ENCODE data around the gene FSTL5. TPM values are rescaled to one million over a fixed set of nuclear protein-coding genes. Genes with fewer than 3 reads are reported as not detected.

FSTL5 gene
- total and polyA plus RNA-seq, 2 of the 8 experiments (the other 6 are each of a cell fraction or from before 2014, with no cell fraction given): 0.09 to 0.32 TPM

DNA sequence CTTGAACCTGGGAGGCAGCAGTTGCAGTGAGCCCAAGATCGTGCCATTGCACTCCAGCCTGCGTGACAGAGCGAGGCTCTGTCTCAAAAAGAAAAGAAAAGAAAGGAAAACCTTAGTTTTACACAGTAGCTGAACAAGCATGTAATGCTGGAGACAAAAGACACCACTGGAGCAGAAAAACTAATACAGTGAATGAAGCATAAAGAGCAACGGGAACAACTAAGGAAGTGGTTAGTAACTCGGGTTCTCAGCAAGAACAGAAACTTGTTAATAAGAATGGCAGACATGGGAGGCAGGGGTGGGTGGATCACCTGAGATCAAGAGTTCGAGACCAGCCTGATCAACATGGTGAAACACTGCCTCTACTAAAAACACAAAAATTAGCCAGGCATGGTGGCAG lies 263.7 kb downstream of the FSTL5 start:
- Histone ChIP-seq H3K9ac (replicated peaks in 1 of 4; ENCODE audit: extremely low read depth in 1 of 4, low read depth in 3 of 4, low read length in 3 of 4) (no peak overlapping the region), H3K4ac (replicated peaks; ENCODE audit: insufficient read length, low read depth, low read length) (no peak overlapping the region), H2BK120ac (replicated peaks; ENCODE audit: low read depth, low read length) (no peak overlapping the region), H3K4me3 (ENCODE audit: extremely low read depth in 1 of 4, insufficient read depth in 2 of 4, low read depth in 3 of 4, low read length in 4 of 4) (no peak overlapping the region), H2BK12ac (ENCODE audit: low read depth, low read length) (no peak overlapping the region), H3K27me3 (replicated peaks in 1 of 4; ENCODE audit: control insufficient read depth in 3 of 4, extremely low read depth in 1 of 4, insufficient read depth in 3 of 4, low read length in 3 of 4) (no peaks in the 10 kb centered on the region), H3K4me1 (replicated peaks in 1 of 4; ENCODE audit: control insufficient read depth in 3 of 4, insufficient read depth in 4 of 4, low read length in 3 of 4) (no peaks in the 10 kb centered on the region), H2AFZ (ENCODE audit: low read length) (no peak overlapping the region), H3K23ac (ENCODE audit: insufficient read length) (no peak overlapping the region), H2AK5ac (ENCODE audit: low read depth, low read length) (no peak overlapping the region), H3K18ac (ENCODE audit: extremely low read depth, low read length) (no peak overlapping the region), H3K9me3 (ENCODE audit: insufficient read depth in 2 of 2, low read depth in 1 of 2, low read length in 1 of 2) (no peaks in the 10 kb centered on the region), H4K20me1 (replicated peaks in 1 of 2; ENCODE audit: control insufficient read depth in 1 of 2, insufficient read depth in 2 of 2, low read length in 2 of 2) (no peaks in the 10 kb centered on the region), H3K79me2 (ENCODE audit: control insufficient read depth in 1 of 2, insufficient read depth in 2 of 2, low read length in 2 of 2) (no peaks in the 10 kb centered on the region), H3K56ac (replicated peaks; ENCODE audit: insufficient read length, low read depth, low read length) (no peak overlapping the region), H3K36me3 (ENCODE audit: control insufficient read depth in 2 of 4, insufficient read depth in 4 of 4, low read length in 3 of 4) (no peaks in the 10 kb centered on the region), H4K5ac (ENCODE audit: insufficient read length, low read depth, low read length) (no peak overlapping the region), H3K4me2 (ENCODE audit: insufficient read depth in 1 of 2, low read depth in 2 of 2, low read length in 2 of 2) (no peak overlapping the region), H3K79me1 (ENCODE audit: low read depth, low read length) (no peaks in the 10 kb centered on the region), H3K27ac (ENCODE audit: low read depth, low read length) (no peak overlapping the region), H3K23me2 (ENCODE audit: low read depth, low read length) (no peaks in the 10 kb centered on the region), H4K8ac (ENCODE audit: extremely low read depth, insufficient read depth, low read length) (no peak overlapping the region), H3K14ac (ENCODE audit: insufficient read length) (no peak overlapping the region), H2BK20ac (ENCODE audit: low read length) (no peak overlapping the region), H4K91ac (replicated peaks; ENCODE audit: insufficient read length, low read length) (no peak overlapping the region), H2BK15ac (ENCODE audit: low read length) (no peak overlapping the region), H2BK5ac (ENCODE audit: low read depth, low read length) (no peak overlapping the region)
- CTCF ChIA-PET (ENCODE audit: partially characterized antibody): no interaction called here
- no peak for FAIRE-seq
- TF ChIP-seq SRF (IDR thresholded peaks at IDR 0.05; ENCODE audit: low read depth, low read length) (no peak), ASH2L (IDR thresholded peaks at IDR 0.05; ENCODE audit: low read length) (no peak), BACH1 (IDR thresholded peaks at IDR 0.05; ENCODE audit: low read length) (no peak), BCL11A (IDR thresholded peaks at IDR 0.05; ENCODE audit: low read depth in 2 of 2, low read length in 2 of 2) (no peak), POLR2AphosphoS5 (IDR thresholded peaks at IDR 0.05; ENCODE audit: low read depth, low read length) (no peak), SP1 (IDR thresholded peaks at IDR 0.05; ENCODE audit: low read depth, low read length) (no peak), FOSL1 (IDR thresholded peaks at IDR 0.05; ENCODE audit: insufficient read depth, low read depth, low read length) (no peak), ZNF274 (IDR thresholded peaks at IDR 0.05; ENCODE audit: borderline replicate concordance, extremely low read depth, low read length) (no peak), SIX5 (IDR thresholded peaks at IDR 0.05; ENCODE audit: low read depth, low read length) (no peak), EZH2 (IDR thresholded peaks at IDR 0.05; ENCODE audit: low read depth, low read length, severe bottlenecking) (no peak), CEBPB (IDR thresholded peaks at IDR 0.05; ENCODE audit: low read depth, low read length) (no peak), MAFK (IDR thresholded peaks at IDR 0.05; ENCODE audit: low read depth, low read length) (no peak), RAD21 (IDR thresholded peaks at IDR 0.05 in 1 of 2, conservative IDR thresholded peaks at IDR 0.05 in 1 of 2; ENCODE audit: low read depth in 2 of 2, low read length in 2 of 2) (no peak), KDM4A (IDR thresholded peaks at IDR 0.05; ENCODE audit: low read depth, low read length, severe bottlenecking) (no peak)
- TF ChIP-seq, protein P1, sequence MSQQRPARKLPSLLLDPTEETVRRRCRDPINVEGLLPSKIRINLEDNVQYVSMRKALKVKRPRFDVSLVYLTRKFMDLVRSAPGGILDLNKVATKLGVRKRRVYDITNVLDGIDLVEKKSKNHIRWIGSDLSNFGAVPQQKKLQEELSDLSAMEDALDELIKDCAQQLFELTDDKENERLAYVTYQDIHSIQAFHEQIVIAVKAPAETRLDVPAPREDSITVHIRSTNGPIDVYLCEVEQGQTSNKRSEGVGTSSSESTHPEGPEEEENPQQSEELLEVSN (IDR thresholded peaks at IDR 0.05): no peak
- DNase-seq (ENCODE audit: low read depth in 1 of 2, low spot score in 2 of 2): no peak
- 92% methylated on average over 6 of the region's 6 CpGs; no CpG with 5 or more reads in 1 of the 2 experiments for WGBS, 2 experiments (ENCODE audit: extremely low coverage in 1 of 2, insufficient coverage in 1 of 2, insufficient read length in 1 of 2, insufficient replicate concordance in 2 of 2, low coverage in 1 of 2, low lambda C conversion rate in 2 of 2, missing lambda C conversion rate in 1 of 2)
- POLR2A ChIA-PET (ENCODE audit: partially characterized antibody): no interaction called here

Data from H1 (cell line).